A673 (cell line): ENCODE results near the gene MPRIP. TPM values are rescaled to one million over a fixed set of nuclear protein-coding genes. Genes with fewer than 3 reads are reported as not detected.
A peak's percentile ranks its signal among the peaks of the same experiment; 100 is the strongest.
"Not testable (repeated sequence)": the region's sequence is repeated elsewhere in the genome, so short reads cannot be mapped to it uniquely, and the experiment has no call there.

ENCODE experiments used
- BruUV-seq: library from RNA; stranded (reverse); fragments of 400-500 nt; replicated peaks from 2 replicates; lab custom pipeline; 2021; lab: Mats Ljungman, UMichigan
- CTCF ChIA-PET: fragments of 300-600 bp; sonication (Branson Sonifier 250); formaldehyde crosslinking; loops from one replicate; lab custom pipeline; 2022; ENCODE audit warnings: antibody characterized with exemption; lab: Charles Lee
- POLR2A ChIA-PET: fragments of 300-600 bp; sonication (Branson Sonifier 250); formaldehyde crosslinking; loops from one replicate; lab custom pipeline; 2022; ENCODE audit warnings: antibody characterized with exemption; ENCODE audit not compliant: low non-redundant PET; lab: Charles Lee
- DNase-seq: peaks from one replicate; pipeline ENCODE4 v3.0.0-alpha.2; 2015; ENCODE audit warnings: low spot score
- H3K27ac ChIP-seq: fragments of 200-600 bp; sonication (generic); 2 replicates; pipeline ENCODE4 v1.5.1; 2016; ENCODE audit warnings: mixed run types, low read depth, mild to moderate bottlenecking, mixed read lengths, antibody characterized with exemption, low read length; ENCODE audit not compliant: poor library complexity, severe bottlenecking
- H3K27me3 ChIP-seq: fragments of 200-600 bp; sonication (generic); replicated peaks from 2 replicates; pipeline ENCODE4 v1.6.1; 2017; ENCODE audit warnings: mixed run types, low read depth, mild to moderate bottlenecking, mixed read lengths, antibody characterized with exemption, low read length; ENCODE audit not compliant: insufficient read depth, poor library complexity
- H3K36me3 ChIP-seq: fragments of 200-600 bp; sonication (generic); 2 replicates; pipeline ENCODE4 v1.6.1; 2016; ENCODE audit warnings: mixed run types, mild to moderate bottlenecking, mixed read lengths, antibody characterized with exemption, low read length; ENCODE audit not compliant: insufficient read depth, poor library complexity, severe bottlenecking
- H3K4me1 ChIP-seq: fragments of 200-600 bp; sonication (generic); 2 replicates; pipeline ENCODE4 v1.6.1; 2017; ENCODE audit warnings: mixed run types, mild to moderate bottlenecking, mixed read lengths, antibody characterized with exemption, low read length; ENCODE audit not compliant: insufficient read depth, poor library complexity, severe bottlenecking
- H3K4me3 ChIP-seq: fragments of 200-600 bp; sonication (generic); 2 replicates; pipeline ENCODE4 v1.5.1; 2016; ENCODE audit warnings: low read depth, mixed run types, mild to moderate bottlenecking, mixed read lengths, low read length; ENCODE audit not compliant: poor library complexity, severe bottlenecking
- H3K9me3 ChIP-seq: fragments of 200-600 bp; sonication (generic); 2 replicates; pipeline ENCODE4 v1.6.1; 2016; ENCODE audit warnings: mixed run types, low read depth, mild to moderate bottlenecking, mixed read lengths, antibody characterized with exemption, low read length; ENCODE audit not compliant: poor library complexity, severe bottlenecking
- CTCF ChIP-seq: fragments of 300-800, 200-600 bp; sonication (generic); conservative IDR thresholded peaks from 2 replicates; pipeline ENCODE4 v1.5.1; 2017; ENCODE audit warnings: low read depth, mild to moderate bottlenecking, antibody characterized with exemption, low read length, moderate library complexity, mixed read lengths
- EZH2 ChIP-seq: fragments of 200-600 bp; sonication (generic); IDR thresholded peaks from 2 replicates; pipeline ENCODE4 v1.6.1; 2017; ENCODE audit warnings: borderline replicate concordance, low read depth, mild to moderate bottlenecking, mixed read lengths, antibody characterized with exemption, low read length; ENCODE audit not compliant: poor library complexity, severe bottlenecking
- intact Hi-C: fragments of 100-400 bp; cut with micrococcal nuclease; formaldehyde crosslinking; loops from one replicate; pipeline ENCODE4 v1.10.0; 2022; ENCODE audit not compliant: unreplicated experiment
- total RNA-seq: library from RNA; stranded (reverse); gene quantifications from 2 replicates; pipeline ENCODE4 v1.2.3, GENCODE V29; 2021

Gene MPRIP
- total RNA-seq, 1 experiment from 2014 or later: 290 TPM

DNA sequence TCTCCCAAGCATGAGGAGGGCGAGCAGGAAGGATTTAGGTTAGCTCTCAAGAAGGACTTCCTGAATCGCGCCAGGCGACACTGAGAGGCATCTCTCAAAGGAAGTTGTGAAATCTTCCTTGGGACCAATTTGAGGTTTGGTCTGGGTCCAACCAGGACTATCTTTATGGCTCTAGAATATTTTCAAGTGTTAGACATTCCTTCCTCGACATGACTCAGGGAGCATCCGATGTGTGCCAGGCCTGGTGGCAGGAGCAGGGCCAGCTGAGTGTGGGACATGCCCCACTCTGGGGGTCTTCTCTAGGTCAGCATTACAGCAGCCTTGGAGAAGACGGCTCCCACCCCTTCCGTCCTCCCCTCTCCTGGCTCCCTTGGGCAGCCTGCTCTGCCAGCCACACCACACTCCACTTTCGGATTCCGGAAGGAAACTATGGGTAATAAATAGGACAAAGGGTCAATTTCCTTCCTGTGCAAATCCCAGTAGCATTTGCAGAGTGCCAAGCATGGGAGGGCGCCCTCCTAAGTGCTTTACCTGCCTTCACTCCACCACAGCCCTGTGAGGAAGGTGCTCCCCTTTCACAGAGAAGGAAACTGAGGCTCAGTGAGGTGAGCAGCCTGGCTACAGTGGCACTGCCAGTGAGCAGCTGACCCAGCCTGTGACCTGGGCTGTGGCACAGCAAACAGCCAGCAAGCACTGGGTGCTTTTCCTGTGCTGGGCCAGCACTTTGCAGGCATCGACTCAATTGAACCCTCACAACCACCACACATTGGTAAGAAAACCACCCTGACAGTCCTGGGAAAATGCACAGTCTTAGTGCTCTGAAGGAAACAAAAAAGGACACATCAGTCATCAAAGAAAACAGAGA lies 31.0 kb upstream of the MPRIP start:
- H3K36me3 ChIP-seq, H3K4me3 ChIP-seq, intact Hi-C loops, H3K27ac ChIP-seq, H3K9me3 ChIP-seq, H3K27me3 ChIP-seq, CTCF ChIA-PET, POLR2A ChIA-PET, BruUV-seq: not testable (repeated sequence)
- peaks cover 20% of the 10 kb centered on the region for H3K4me1 ChIP-seq
- peak; percentile 93 for DNase-seq

- H3K27me3 ChIP-seq, H3K27ac ChIP-seq, POLR2A ChIA-PET, DNase-seq, H3K36me3 ChIP-seq, CTCF ChIA-PET, H3K4me3 ChIP-seq, H3K9me3 ChIP-seq, intact Hi-C loops, BruUV-seq: not testable (repeated sequence)
- H3K4me1 ChIP-seq: peaks cover 20% of the 10 kb centered on the region
Measured at GRCh38 chr17:17013828-17014747, 28.2 kb upstream of the MPRIP start.

DNA sequence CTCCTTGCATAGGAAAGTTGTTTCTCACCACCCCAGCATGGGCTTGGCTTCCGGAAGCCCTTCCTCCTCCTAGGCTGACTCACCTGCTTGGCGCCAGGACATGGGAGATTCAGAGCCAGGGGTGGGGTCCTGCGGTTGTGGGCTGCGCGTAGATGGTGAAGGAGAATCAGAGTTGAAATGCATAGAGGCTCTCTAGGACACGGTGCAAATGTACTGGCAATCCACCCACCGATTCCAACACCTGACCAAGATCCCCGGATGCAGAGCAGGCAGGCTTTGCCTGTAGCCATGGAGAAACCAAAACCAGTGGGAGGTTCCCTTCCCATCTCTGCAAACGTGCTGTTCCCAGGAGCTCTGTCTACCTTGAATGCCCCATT lies 27.5 kb upstream of the MPRIP start:
- H3K9me3 ChIP-seq, POLR2A ChIA-PET, H3K36me3 ChIP-seq, intact Hi-C loops, H3K4me3 ChIP-seq, BruUV-seq, H3K27ac ChIP-seq, DNase-seq, H3K27me3 ChIP-seq: not testable (repeated sequence)
- H3K4me1 ChIP-seq: peaks cover 13% of the 10 kb centered on the region
- CTCF ChIA-PET: interaction anchor here (0.6 kb wide), 1 partner anchor 12 kb away, joined by 5 read pairs; no protein-coding TSS in a partner anchor

DNA sequence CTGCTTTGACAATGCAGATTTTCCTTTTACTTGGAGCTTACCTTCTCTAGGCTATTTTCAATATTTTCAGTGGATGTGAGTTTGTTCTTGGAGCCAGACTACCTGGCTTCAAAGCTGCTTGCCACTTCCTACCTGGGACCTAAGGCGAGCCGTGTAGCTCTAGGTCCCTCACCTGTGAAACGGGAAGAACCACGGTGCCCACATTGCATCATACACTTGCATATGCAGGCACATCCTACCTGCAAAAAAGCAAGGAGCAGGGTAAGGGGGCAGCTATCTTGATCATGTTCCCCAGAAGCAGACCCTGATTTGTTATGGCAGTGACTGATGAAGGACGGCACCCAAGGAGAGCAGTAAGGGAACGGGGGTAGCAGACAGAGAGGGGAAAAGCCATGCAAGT lies 27.0 kb upstream of the MPRIP start:
- ChIA-PET CTCF (interaction anchor here (0.6 kb wide), 1 partner anchor 13 kb away, joined by 5 read pairs; no protein-coding TSS in a partner anchor), POLR2A (no interaction called here)
- BruUV-seq: no TSS peak
- no peak for DNase-seq
- no peaks in the 10 kb centered on the region for H3K36me3 ChIP-seq
- intact Hi-C loops: no loop called here
- no peak for TF ChIP-seq EZH2
- TF ChIP-seq CTCF: no peak
- no peak overlapping the region for H3K4me3 ChIP-seq
- no peak overlapping the region for H3K27ac ChIP-seq
- H3K27me3 ChIP-seq: no peaks in the 10 kb centered on the region
- H3K4me1 ChIP-seq: peaks cover 10% of the 10 kb centered on the region
- no peaks in the 10 kb centered on the region for H3K9me3 ChIP-seq

DNA sequence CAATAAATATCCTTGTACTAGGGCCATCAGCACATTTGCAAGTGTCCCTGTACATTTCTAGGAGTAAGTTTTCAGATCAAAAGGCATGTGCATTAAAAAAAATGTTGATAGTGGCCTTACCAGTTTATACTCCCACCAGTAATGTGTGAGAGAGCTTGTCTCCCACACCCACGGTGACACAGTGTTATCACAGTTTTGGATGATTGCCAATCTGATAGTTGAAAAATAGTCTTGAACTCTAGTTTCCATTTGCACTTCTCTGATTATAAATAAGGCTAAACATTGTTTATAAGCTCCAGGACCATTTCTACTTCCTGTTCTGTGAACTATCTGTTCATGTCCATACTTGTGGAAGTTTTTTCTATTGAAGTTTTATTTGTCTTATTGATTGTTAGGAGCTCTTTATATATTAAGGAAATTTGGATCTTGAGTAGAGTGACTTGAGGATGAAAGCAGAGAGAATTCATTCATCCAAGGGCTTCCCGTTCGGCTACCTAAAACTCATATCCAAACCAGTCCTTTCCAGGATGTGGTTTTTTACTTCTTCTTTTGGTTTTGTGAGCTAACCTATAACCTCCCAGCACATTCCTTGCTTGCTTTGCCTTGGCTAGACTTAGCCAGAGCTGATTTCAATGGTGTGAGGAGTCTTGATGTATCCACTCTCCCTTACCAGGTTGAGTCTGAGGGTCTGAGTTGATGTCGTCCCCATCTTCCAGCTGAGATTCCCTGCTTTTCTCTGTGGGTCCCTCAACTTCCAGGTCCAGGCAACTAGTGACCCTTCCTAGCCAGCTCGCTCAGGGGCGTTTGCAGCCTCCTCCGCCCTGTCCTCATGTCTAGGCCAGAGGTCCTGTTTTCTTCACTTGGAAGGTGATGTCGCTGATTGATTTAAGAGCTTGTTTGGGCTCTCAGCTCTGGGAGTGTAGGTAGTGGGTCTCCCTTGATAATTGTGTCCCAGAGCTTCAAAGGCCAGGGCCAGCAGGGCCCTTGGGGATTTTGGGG lies 25.8 kb upstream of the MPRIP start:
- BruUV-seq, H3K4me3 ChIP-seq, H3K27ac ChIP-seq, CTCF ChIA-PET, H3K27me3 ChIP-seq, POLR2A ChIA-PET, intact Hi-C loops, DNase-seq, H3K36me3 ChIP-seq, H3K9me3 ChIP-seq: not testable (repeated sequence)
- peaks cover 20% of the 10 kb centered on the region for H3K4me1 ChIP-seq
